ENCODE measurements around the gene XYLB.
A peak's percentile ranks its signal among the peaks of the same experiment; 100 is the strongest.
"Not testable (repeated sequence)": the region's sequence is repeated elsewhere in the genome, so short reads cannot be mapped to it uniquely, and the experiment has no call there.

Gene XYLB

DNA sequence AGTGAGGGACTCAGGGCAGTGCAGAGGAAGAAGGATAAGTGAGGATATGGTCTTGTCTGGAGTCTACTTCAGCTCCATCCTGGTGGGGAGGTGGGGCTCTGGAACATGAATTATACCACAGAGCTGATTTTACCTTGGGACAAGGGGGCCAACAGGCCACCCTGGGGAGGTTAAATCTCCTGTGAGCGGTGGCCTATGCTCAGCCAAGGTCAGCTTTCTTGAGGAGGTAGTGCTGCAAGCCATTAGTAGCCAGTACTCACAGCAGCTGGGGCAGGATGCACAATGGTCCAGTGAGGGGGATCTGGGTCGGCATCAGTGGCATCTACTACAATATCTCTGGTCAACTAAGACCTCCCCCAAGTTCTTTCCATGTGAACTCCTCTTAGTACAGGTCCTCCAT lies 49.7 kb downstream of the XYLB start:
- DNase-seq (ENCODE audit: low spot score): no peak

GRCh38 chr3:38396861-38397260 lies 50.3 kb downstream of the XYLB start:
- DNase-seq (ENCODE audit: low spot score): no peak

DNA sequence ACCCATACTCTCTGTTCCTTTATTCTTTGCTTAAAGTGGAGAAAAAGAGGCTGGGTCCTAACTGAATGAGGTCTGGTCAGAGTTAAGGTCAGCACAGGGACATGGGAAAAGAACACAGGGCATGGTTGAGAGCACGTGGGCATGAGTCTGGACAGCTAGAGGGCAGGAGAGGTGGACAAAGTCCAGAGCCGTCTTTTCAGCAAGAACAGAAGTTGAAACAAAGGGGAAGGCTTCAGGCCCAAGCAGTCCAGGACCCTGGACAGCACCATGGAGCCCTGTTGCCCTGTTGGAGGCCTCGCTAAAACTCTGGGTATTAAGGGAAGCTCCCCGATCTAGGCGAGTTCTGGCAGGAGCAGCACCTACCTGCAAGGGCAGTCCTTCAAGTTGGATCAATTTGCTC lies 50.7 kb downstream of the XYLB start:
- no peak for DNase-seq (ENCODE audit: low spot score)

DNA sequence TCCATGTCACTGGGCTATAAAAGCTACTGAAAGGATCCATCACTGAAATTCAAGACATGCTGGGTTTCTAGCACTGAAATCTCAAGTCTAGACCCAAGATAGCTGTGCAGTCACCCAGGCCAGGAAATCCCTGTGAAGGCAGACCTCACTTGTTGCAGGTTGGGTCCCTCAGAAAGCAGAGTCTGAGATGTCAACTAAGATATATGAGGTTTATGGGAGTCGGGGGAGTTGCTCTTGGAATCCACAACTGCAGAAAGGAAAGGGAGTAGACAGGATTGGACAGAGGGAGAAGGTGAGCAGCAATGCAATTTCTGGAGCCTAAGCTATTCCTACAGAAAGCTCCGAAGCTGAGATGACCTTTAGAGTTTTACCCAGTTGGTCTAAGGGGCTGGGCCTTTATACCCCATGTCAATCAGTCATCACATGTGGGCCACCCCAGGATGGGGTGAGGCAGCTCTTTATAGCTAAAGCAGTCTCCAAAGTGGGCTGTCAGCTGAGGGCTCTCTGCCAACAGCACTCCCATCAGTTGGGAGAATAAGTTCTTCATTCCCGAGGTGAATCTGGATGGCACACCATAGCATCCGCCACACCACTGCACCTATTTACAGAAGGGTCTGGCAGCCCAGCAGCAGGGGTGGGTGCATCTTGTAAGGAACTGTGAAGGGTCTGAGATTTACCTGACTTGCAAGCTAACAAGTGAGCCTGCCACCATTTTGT lies 54.8 kb downstream of the XYLB start:
- no peak for DNase-seq (ENCODE audit: low spot score)

DNA sequence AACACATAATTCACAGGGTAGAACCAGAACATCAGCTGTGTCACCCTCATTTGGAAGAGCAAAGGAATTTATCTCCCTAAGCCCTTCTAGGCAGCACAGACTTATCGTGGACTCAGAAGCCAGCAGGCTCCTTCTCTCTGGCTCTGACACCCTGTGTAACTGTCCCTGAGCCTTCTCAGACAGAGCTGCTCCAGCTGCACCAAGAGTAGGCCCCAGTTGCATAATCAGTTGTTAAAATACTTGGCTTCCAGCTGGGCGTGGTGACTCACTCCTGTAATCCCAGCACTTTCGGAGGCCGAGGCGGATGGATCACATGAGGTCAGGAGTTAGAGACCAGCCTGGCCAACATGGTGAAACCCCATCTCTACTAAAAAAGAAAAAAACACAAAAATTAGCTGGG lies 57.7 kb downstream of the XYLB start:
- DNase-seq (ENCODE audit: low spot score): no peak

DNA sequence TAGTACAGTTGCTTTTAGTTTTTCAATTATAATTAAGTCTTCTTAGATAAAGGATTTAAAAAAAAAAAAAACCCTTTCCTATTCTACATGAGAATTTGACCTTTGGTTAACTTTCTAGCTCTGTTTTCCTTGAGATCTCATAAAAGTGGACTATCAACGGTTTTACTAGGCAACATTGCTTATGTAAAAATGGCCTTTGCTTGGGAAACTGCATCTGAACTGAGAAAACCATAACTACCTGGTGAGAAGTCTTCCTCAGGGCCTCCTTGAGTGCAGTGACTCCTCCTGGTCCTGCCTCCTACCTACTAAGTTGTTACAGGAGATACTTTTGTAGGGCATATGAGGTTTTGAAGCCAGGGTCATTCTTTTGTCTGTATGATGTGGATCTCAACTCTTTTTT lies 65.0 kb downstream of the XYLB start:
- no peak for DNase-seq (ENCODE audit: low spot score)

GRCh38 chr3:38420758-38421157 lies 74.2 kb downstream of the XYLB start:
- not testable (repeated sequence) for DNase-seq (ENCODE audit: low spot score)

DNA sequence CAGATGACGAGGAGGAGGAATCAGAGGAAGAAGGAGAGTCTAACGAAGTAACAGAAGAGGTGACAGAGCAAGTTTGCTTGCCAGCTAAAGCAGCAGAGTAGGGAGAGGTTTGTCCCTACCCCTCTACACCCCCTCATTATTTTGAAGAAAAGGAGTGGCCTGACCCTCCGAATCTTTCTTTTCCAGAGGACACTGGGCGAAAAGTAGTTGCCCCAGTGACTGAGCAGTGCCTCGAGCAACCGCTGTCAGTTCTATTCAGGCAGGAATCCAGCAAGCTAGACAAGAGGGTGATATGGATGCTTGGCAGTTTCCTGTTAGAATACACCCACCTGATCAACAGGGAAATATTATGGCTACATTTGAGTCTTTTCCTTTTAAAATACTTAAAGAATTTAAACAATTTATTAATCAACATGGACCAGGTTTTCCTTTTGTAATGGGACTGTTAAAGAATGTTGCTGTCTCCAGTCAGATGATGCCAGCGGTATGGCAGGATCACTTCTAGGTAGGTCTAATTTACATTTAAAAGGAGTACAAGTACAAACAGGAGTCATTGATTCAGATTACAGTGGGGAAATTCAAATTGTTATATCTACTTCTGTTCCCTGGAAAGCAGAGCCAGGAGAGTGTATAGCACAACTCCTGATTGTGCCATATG lies 75.2 kb downstream of the XYLB start:
- DNase-seq (ENCODE audit: low spot score): no peak

GRCh38 chr3:38426798-38427426 lies 80.3 kb downstream of the XYLB start:
- peak; percentile 19 for DNase-seq (ENCODE audit: low spot score)

GRCh38 chr3:38432871-38433658 lies 86.5 kb downstream of the XYLB start:
- DNase-seq (ENCODE audit: low spot score): not testable (repeated sequence)

DNA sequence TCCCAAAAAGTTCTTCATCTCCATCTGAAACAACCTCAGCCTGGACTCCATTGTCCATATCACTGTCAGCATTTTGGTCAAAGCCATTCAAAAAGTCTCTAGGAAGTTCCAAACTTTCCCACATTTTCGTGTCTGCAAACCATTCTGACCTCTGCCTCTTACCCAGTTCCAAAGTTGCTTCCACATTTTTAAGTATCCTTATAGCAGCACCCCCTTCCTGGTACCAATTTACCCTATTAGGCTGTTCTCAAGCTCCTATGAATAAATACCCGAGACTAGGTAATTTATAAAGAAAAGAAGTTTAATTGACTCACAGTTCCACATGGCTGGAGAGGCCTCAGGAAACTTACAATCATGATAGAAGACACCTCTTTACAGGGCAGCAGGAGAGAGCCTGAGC lies 87.1 kb downstream of the XYLB start:
- DNase-seq (ENCODE audit: low spot score): not testable (repeated sequence)

DNA sequence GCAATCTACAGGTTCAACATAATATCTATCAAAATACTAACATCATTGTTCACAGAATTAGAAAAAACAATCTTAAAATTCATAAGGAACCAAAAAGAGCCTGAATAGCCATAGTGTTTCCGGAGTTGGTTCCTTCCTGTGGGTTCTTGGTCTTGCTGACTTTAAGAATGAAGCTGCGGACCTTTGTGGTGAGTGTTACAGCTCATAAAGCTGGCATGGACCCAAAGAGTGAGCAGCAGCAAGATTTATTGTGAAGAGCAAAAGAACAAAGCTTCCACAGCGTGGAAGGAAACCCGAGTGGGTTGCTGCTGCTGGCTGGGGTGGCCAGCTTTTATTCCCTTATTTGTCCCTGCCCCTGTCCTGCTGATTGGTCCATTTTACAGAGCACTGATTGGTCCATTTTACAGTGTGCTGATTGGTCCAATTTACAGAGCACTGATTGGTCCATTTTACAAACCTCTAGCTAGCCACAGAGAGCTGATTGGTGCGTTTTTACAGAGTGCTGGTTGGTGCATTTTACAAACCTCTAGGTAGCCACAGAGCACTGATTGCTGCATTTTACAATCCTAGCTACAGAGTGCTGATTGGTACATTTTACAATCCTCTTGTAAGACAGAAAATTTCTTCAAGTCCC lies 92.0 kb downstream of the XYLB start:
- peak; percentile 40 for DNase-seq (ENCODE audit: low spot score)

- not testable (repeated sequence) for DNase-seq (ENCODE audit: low spot score)
Observed at GRCh38 chr3:38443205-38443604, 96.6 kb downstream of the XYLB start.

DNA sequence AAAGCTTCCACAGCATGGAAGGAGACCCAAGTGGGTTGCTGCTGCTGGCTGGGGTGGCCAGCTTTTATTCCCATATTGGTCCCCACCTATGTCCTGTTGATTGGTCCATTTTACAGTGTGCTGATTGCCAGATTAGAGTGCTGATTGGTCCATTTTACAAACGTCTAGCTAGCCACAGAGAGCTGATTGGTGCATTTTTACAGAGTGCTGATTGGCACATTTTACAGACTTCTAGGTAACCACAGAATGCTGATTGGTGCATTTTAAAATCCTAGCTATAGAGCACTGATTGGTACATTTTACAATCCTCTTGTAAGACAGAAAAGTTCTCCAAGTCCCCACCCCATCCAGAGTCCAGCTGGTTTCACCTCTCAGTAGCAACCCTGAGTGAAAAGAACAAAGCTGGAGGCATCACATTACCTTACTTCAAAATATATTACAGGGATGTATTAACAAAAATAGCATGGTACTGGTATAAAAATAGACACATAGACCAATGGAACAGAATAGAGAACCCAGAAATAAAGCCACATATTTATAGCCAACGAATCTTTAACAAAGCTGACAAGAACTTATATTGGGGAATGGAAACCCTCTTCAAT lies 99.6 kb downstream of the XYLB start:
- DNase-seq (ENCODE audit: low spot score): no peak

- DNase-seq (ENCODE audit: low spot score): no peak
Observed at GRCh38 chr3:38446812-38447211, 100.2 kb downstream of the XYLB start.

DNA sequence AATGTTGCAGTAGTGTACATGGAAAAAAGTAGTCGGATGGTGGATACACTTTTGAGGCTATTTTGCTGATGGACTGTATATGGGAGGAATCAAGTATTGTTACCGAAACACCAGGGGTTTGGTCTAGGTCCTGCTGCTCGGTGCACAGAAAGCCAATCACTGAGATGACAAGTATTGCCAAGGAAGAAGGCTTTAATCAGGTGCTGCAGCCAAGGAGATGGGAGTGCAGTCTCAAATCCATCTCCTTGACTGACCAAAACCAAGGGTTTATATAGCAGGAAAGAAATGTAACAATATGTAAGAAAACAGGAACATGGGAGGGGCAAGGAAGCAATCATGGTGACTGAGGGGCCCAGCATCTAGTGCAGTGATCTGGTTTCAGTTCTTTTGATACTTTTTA lies 104.3 kb downstream of the XYLB start:
- no peak for DNase-seq (ENCODE audit: low spot score)

- DNase-seq (ENCODE audit: low spot score): peak; percentile 66
Observed at GRCh38 chr3:38453075-38453912, 106.7 kb downstream of the XYLB start, which contains the start of gene ACVR2B. Gene ACVR2B (plus strand): TSS chr3:38453890. CDS start chr3:38454323, 433 bp downstream.

- no peak for DNase-seq (ENCODE audit: low spot score)
Observed at GRCh38 chr3:38453913-38454177, 107.3 kb downstream of the XYLB start.

DNA sequence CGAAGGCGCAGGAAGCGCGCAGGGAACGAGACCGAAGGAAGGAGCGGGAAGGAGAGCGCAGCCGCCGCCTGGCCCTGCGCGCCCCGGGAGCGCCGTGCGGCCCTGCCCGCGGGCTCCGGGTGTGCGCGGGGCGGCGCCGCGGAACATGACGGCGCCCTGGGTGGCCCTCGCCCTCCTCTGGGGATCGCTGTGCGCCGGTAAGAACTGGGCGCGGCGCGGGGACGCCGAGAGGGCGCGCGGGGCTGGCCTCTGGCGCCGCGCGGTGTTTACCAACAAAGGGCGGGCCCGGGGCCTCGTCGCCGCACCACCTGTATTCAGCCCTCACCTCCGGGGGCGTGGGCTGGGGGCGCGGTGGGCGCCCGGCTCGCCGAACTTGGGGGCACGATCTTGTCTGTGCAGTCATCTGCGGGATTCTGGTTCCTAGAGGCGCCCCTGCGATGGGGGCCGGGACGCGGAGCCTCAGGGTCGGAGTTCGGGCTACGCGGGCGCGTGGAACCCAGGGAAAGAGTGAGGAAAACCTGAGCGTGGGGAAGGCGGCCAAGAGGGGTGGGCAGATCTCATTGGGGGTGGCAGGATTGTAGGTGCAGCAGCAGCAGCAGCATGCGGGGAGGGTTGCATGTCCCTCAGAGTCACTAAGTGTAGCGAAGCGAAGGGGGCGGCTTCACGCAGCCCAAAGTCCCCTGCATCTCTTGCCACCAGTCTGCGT lies 107.7 kb downstream of the XYLB start:
- peak; percentile 17 for DNase-seq (ENCODE audit: low spot score)

Measured in CD4-positive, alpha-beta T cell treated with Interleukin-2 at 100 ng/mL for 4 hours (primary cell).